GM12872 (cell line): ENCODE data around the gene MED28.

Experiments used
- TF ChIP-seq, protein P1 (sequence below): IDR thresholded peaks from 3 replicates; pipeline ENCODE4 v1.5.1; 2011; ENCODE audit warnings: low read depth, mild to moderate bottlenecking, low read length, moderate library complexity; ENCODE audit not compliant: insufficient read depth

The MED28 gene

GRCh38 chr4:17614416-17615299, at the start of gene MED28:
MED28 (plus strand) TSS chr4:17614641; CDS start chr4:17614655, 14 bp downstream.
- TF ChIP-seq, protein P1, sequence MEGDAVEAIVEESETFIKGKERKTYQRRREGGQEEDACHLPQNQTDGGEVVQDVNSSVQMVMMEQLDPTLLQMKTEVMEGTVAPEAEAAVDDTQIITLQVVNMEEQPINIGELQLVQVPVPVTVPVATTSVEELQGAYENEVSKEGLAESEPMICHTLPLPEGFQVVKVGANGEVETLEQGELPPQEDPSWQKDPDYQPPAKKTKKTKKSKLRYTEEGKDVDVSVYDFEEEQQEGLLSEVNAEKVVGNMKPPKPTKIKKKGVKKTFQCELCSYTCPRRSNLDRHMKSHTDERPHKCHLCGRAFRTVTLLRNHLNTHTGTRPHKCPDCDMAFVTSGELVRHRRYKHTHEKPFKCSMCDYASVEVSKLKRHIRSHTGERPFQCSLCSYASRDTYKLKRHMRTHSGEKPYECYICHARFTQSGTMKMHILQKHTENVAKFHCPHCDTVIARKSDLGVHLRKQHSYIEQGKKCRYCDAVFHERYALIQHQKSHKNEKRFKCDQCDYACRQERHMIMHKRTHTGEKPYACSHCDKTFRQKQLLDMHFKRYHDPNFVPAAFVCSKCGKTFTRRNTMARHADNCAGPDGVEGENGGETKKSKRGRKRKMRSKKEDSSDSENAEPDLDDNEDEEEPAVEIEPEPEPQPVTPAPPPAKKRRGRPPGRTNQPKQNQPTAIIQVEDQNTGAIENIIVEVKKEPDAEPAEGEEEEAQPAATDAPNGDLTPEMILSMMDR, result no peak

GRCh38 chr4:17565846-17566245, 48.6 kb upstream of the MED28 start:
- TF ChIP-seq, protein P1, result no peak

- TF ChIP-seq, protein P1, result no peak
Observed at GRCh38 chr4:17567271-17567670, 47.2 kb upstream of the MED28 start.

DNA sequence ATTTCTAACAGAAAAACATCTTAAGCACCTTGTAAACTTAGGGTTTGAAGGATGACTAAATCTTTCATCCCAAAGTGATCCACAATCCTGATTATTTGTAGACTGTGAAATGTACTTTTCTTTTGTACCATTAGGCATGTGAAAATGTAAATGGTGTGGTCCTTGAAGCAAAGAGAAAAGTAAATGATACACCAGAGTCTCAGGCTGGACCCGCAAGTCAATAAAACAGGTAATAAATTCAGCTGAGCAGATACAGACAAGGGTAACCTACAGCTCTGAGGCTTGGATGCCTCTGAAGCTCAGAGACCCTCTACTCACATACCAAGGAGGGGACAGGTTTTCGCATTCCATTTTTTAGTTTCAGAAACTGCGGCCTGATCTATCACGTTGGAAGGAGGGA, 40.2 kb upstream of the MED28 start:
- TF ChIP-seq, protein P1, result no peak

- TF ChIP-seq, protein P1, result no peak
Observed at GRCh38 chr4:17576932-17577664, 37.3 kb upstream of the MED28 start, which contains the start of gene LAP3. LAP3 (plus strand) TSS chr4:17577198; CDS start chr4:17577466, 268 bp downstream.

GRCh38 chr4:17577665-17578481, 36.6 kb upstream of the MED28 start:
- TF ChIP-seq, protein P1, result no peak
